Sigmoid colon (tissue), 3 donors: ENCODE results near the gene MAX.
"Not testable (repeated sequence)": the region's sequence is repeated elsewhere in the genome, so short reads cannot be mapped to it uniquely, and the experiment has no call there.

Experiments
- POLR2A ChIP-seq, 2 donors: fragments of 450-650 bp; IDR thresholded peaks; one replicate each; pipeline ENCODE4 v1.6.1; 2016; ENCODE audit warnings: antibody characterized with exemption in 2 of 2, mild to moderate bottlenecking in 2 of 2, moderate library complexity in 2 of 2
- TF ChIP-seq, protein P1 (sequence below), 4 experiments: fragments of 450-650 bp in 3 of 4; fragments of 200-600 bp in 1 of 4; IDR thresholded peaks; one replicate each; pipeline ENCODE4 v1.5.1; 2016 to 2019; ENCODE audit warnings: antibody characterized with exemption in 4 of 4, mild to moderate bottlenecking in 3 of 4, moderate library complexity in 2 of 4

DNA sequence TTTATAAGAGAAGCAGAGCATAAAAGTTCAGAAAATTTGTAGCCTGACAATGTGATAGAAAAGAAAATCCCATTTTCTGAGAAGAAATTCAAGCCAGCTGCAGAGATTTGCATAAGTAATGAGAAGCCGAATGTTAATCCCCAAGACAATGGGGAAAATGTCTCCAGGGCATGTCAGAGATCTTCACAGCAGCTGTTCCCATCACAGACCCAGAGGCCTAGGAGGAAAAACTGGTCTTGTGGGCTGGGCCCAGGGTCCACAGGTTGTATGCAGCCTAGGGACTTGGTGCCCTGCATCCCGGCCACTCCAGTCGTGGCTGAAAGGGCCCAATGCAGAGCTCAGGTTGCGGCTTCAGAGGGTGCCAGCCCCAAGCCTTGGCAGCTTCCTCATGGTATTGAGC is 15.6 kb downstream of the MAX start:
- TF ChIP-seq, protein P1, sequence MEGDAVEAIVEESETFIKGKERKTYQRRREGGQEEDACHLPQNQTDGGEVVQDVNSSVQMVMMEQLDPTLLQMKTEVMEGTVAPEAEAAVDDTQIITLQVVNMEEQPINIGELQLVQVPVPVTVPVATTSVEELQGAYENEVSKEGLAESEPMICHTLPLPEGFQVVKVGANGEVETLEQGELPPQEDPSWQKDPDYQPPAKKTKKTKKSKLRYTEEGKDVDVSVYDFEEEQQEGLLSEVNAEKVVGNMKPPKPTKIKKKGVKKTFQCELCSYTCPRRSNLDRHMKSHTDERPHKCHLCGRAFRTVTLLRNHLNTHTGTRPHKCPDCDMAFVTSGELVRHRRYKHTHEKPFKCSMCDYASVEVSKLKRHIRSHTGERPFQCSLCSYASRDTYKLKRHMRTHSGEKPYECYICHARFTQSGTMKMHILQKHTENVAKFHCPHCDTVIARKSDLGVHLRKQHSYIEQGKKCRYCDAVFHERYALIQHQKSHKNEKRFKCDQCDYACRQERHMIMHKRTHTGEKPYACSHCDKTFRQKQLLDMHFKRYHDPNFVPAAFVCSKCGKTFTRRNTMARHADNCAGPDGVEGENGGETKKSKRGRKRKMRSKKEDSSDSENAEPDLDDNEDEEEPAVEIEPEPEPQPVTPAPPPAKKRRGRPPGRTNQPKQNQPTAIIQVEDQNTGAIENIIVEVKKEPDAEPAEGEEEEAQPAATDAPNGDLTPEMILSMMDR (IDR thresholded peaks at IDR 0.05) = not testable (repeated sequence)
- TF ChIP-seq POLR2A (IDR thresholded peaks at IDR 0.05) = not testable (repeated sequence)
